HG03469 (cell line): ENCODE measurements around the gene GRID1.

ENCODE experiments used
- ATAC-seq: cut with Tn5 transposase; IDR thresholded peaks from one replicate; pipeline ENCODE4 v1.9.1; 2021; ENCODE audit warnings: mild to moderate bottlenecking, moderate library complexity, moderate number of reproducible peaks; ENCODE audit not compliant: unreplicated experiment

GRID1 gene

GRCh38 chr10:86219271-86219670, 147.3 kb downstream of the GRID1 start:
- ATAC-seq = no peak

- no peak for ATAC-seq
Observed at GRCh38 chr10:86218842-86219241, 147.8 kb downstream of the GRID1 start.

- no peak for ATAC-seq
Observed at GRCh38 chr10:86218160-86218559, 148.4 kb downstream of the GRID1 start.

GRCh38 chr10:86217371-86218080, 149.1 kb downstream of the GRID1 start:
- ATAC-seq = no peak

- no peak for ATAC-seq
Observed at GRCh38 chr10:86216886-86217285, 149.7 kb downstream of the GRID1 start.

GRCh38 chr10:86215712-86216111, 150.9 kb downstream of the GRID1 start:
- ATAC-seq = no peak

- no peak for ATAC-seq
Observed at GRCh38 chr10:86215046-86215445, 151.5 kb downstream of the GRID1 start.

GRCh38 chr10:86213148-86213547, 153.4 kb downstream of the GRID1 start:
- ATAC-seq = no peak

- no peak for ATAC-seq
Observed at GRCh38 chr10:86212391-86212700, 154.2 kb downstream of the GRID1 start.

- ATAC-seq = no peak
Observed at GRCh38 chr10:86211691-86212390, 154.8 kb downstream of the GRID1 start.

GRCh38 chr10:86210416-86210815, 156.2 kb downstream of the GRID1 start:
- no peak for ATAC-seq

GRCh38 chr10:86209726-86210125, 156.9 kb downstream of the GRID1 start:
- ATAC-seq = no peak

- ATAC-seq = no peak
Observed at GRCh38 chr10:86207226-86207625, 159.4 kb downstream of the GRID1 start.

- ATAC-seq = no peak
Observed at GRCh38 chr10:86206240-86206579, 160.4 kb downstream of the GRID1 start.

GRCh38 chr10:86205306-86206239, 161.0 kb downstream of the GRID1 start:
- no peak for ATAC-seq

GRCh38 chr10:86204421-86205305, 161.9 kb downstream of the GRID1 start:
- ATAC-seq = no peak

GRCh38 chr10:86203162-86203905, 163.3 kb downstream of the GRID1 start:
- no peak for ATAC-seq

GRCh38 chr10:86202226-86202735, 164.3 kb downstream of the GRID1 start:
- ATAC-seq = no peak

- ATAC-seq = no peak
Observed at GRCh38 chr10:86200867-86201266, 165.7 kb downstream of the GRID1 start.

GRCh38 chr10:86200269-86200668, 166.3 kb downstream of the GRID1 start:
- no peak for ATAC-seq
